ENCODE results near the gene TARM1.

- TF ChIP-seq, protein P1, sequence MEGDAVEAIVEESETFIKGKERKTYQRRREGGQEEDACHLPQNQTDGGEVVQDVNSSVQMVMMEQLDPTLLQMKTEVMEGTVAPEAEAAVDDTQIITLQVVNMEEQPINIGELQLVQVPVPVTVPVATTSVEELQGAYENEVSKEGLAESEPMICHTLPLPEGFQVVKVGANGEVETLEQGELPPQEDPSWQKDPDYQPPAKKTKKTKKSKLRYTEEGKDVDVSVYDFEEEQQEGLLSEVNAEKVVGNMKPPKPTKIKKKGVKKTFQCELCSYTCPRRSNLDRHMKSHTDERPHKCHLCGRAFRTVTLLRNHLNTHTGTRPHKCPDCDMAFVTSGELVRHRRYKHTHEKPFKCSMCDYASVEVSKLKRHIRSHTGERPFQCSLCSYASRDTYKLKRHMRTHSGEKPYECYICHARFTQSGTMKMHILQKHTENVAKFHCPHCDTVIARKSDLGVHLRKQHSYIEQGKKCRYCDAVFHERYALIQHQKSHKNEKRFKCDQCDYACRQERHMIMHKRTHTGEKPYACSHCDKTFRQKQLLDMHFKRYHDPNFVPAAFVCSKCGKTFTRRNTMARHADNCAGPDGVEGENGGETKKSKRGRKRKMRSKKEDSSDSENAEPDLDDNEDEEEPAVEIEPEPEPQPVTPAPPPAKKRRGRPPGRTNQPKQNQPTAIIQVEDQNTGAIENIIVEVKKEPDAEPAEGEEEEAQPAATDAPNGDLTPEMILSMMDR (conservative IDR thresholded peaks at IDR 0.05) = no peak
- TF ChIP-seq ZFX (IDR thresholded peaks at IDR 0.05) = no peak
Observed at GRCh38 chr19:54084410-54084809, 3.2 kb upstream of the TARM1 start.

Measured in C4-2B (cell line).